Adrenal gland (tissue), 5 donors: ENCODE data around the gene JARID2.

Source experiments
- POLR2A ChIP-seq, 2 donors: fragments of 450-650 bp; IDR thresholded peaks; one replicate each; pipeline ENCODE4 v1.6.1; 2017; ENCODE audit warnings: antibody characterized with exemption in 2 of 2, mild to moderate bottlenecking in 2 of 2, moderate library complexity in 1 of 2
- TF ChIP-seq, protein P1 (sequence below), 6 experiments: fragments of 450-650 bp in 4 of 6; fragments of 200-600 bp in 2 of 6; sonication (generic) in 1 of 6; IDR thresholded peaks; 1 replicate in 5 of 6; 2 replicates in 1 of 6; pipeline versions ENCODE4 v1.5.1 to v1.8.0; 2016 to 2021; ENCODE audit warnings: antibody characterized with exemption in 6 of 6, mild to moderate bottlenecking in 2 of 6, moderate library complexity in 1 of 6
- donor health status: DM: no; HTN: no; CAD: no.

DNA sequence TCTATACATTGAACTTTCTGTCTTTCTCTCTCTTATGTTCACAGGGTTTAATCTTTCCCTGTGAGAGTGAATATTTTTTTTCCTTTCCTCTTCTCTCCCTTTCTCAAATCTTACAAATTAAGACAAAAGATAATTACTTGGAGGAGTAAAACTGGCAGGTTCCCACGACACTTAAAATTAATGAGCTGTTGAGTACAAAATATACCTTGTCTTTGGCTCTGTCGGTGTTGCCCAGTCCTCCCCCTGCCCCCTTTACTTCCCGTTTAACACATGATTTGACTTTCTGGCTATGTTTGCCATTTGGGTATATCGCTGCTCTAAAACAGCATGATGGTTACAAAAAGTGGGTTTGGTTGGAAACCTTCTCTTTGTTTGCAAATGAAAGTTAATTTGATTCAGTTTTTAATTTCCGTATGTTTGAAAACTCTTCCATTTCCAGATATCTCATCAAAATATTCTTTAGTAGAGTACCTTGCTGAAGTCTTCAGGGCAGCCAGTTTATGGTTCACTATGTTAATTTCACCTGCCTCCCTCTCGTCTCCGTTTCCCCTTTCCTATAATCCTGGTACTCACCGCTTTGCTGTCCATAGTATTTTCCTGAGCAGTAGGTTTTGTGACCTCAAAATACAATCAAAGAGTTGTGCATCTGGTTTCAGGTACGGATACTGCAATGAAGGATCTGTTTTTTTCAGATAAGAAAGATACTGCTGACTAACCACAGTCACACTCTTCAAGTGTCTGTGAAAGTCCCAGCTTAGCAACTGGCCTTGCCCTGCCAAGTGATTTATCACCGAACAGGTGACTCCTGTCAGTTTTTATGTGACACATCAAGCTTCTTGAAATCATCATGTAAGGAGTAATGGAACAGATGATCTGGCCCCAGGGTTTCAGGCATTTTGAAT is 235.8 kb downstream of the JARID2 start:
- no peak for TF ChIP-seq POLR2A (IDR thresholded peaks at IDR 0.05)
- TF ChIP-seq, protein P1, sequence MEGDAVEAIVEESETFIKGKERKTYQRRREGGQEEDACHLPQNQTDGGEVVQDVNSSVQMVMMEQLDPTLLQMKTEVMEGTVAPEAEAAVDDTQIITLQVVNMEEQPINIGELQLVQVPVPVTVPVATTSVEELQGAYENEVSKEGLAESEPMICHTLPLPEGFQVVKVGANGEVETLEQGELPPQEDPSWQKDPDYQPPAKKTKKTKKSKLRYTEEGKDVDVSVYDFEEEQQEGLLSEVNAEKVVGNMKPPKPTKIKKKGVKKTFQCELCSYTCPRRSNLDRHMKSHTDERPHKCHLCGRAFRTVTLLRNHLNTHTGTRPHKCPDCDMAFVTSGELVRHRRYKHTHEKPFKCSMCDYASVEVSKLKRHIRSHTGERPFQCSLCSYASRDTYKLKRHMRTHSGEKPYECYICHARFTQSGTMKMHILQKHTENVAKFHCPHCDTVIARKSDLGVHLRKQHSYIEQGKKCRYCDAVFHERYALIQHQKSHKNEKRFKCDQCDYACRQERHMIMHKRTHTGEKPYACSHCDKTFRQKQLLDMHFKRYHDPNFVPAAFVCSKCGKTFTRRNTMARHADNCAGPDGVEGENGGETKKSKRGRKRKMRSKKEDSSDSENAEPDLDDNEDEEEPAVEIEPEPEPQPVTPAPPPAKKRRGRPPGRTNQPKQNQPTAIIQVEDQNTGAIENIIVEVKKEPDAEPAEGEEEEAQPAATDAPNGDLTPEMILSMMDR (IDR thresholded peaks at IDR 0.05): no peak
